NOMO-1 (cell line): ENCODE data around the gene MS4A6E.

Experiments
- DNase-seq, 2 experiments: peaks; one replicate each; lab custom pipeline; 2025; ENCODE audit not compliant: unreplicated experiment in 2 of 2; lab: John Stamatoyannopoulos, UW

Gene MS4A6E

GRCh38 chr11:60371854-60372253, 44.8 kb downstream of the MS4A6E start:
- DNase-seq = no peak

- DNase-seq = no peak
Measured at GRCh38 chr11:60372767-60373166, 45.7 kb downstream of the MS4A6E start.

- DNase-seq = no peak
Measured at GRCh38 chr11:60375316-60375715, 48.3 kb downstream of the MS4A6E start.

GRCh38 chr11:60376601-60377000, 49.5 kb downstream of the MS4A6E start:
- no peak for DNase-seq

- DNase-seq = peak; percentile 91 to 94
Measured at GRCh38 chr11:60377401-60378136, 50.5 kb downstream of the MS4A6E start.

GRCh38 chr11:60378354-60378753, 51.3 kb downstream of the MS4A6E start, which contains the start of gene MS4A7:
Gene MS4A7, plus strand, starts transcription at chr11:60378532. Its CDS starts 4,610 bp downstream, at chr11:60383142.
- DNase-seq = peak; percentile 89 to 97

GRCh38 chr11:60389279-60389910, 62.3 kb downstream of the MS4A6E start:
- DNase-seq = peak; percentile 93 to 99

- peak in 1 of 2 experiments; percentile 23 for DNase-seq
Measured at GRCh38 chr11:60390419-60390818, 63.4 kb downstream of the MS4A6E start.
